ENCODE data around the gene ASB1. TPM values are rescaled to one million over a fixed set of nuclear protein-coding genes. Genes with fewer than 3 reads are reported as not detected.
A peak's percentile ranks its signal among the peaks of the same experiment; 100 is the strongest.

ASB1 gene
- polyA plus RNA-seq, result 11.8 to 16.7 TPM (median 13.0 TPM) in 3 replicates
- 7.1 TPM for polyA plus RNA-seq (2011; ENCODE audit: low read depth)
- polyA plus RNA-seq (2011; cell fraction: cytosol; rRNA removed), result 7.7 and 15.3 TPM in 2 replicates
- 26.1 and 32.2 TPM in 2 replicates for polyA plus RNA-seq (2011; cell fraction: nucleus; rRNA removed)
- polyA plus RNA-seq (2012; ENCODE audit: low replicate concordance), result 10.8 and 18.4 TPM in 2 replicates
- polyA minus RNA-seq, result 7.2 to 27.3 TPM (median 11.8 TPM) in 3 replicates
- polyA minus RNA-seq (2011; cell fraction: cytosol; rRNA and poly(A)+ RNA removed), result 11.5 TPM
- polyA minus RNA-seq (2011; cell fraction: nucleus; rRNA and poly(A)+ RNA removed), result 8.8 and 12.2 TPM in 2 replicates

GRCh38 chr2:238426568-238427434, at the start of gene ASB1:
TSS of gene ASB1 (plus strand) at chr2:238426927. CDS start at chr2:238427071, 144 bp downstream.
- peaks cover 2 to 3% of the 10 kb centered on the region in 2 experiments for H3K36me3 ChIP-seq (ENCODE audit: control insufficient read depth in 2 of 2, extremely low read depth in 1 of 2, insufficient read depth in 2 of 2, low read length in 2 of 2)
- peak within 1 kb of the TSS; percentile 85 for H2AFZ ChIP-seq (ENCODE audit: control insufficient read depth, low read length)
- H3K27me3 ChIP-seq (ENCODE audit: control insufficient read depth, extremely low read depth, insufficient read depth, low read length), result no peaks in the 10 kb centered on the region
- peaks cover 45% of the 10 kb centered on the region for H3K79me2 ChIP-seq (ENCODE audit: control insufficient read depth, insufficient read depth, low read length)
- DNase-seq (ENCODE audit: low read depth, low spot score), result peak; percentile 41
- dilution Hi-C loops (cut with MboI; ENCODE audit: extremely low pct_ligation_motif_present, low sequenced_read_pairs), result no loop called here
- H3K4me1 ChIP-seq (ENCODE audit: control insufficient read depth, extremely low read depth, insufficient read depth, low read length), result peaks cover 14% of the 10 kb centered on the region
- peak within 1 kb of the TSS; percentile 96 for H3K4me2 ChIP-seq (ENCODE audit: control insufficient read depth, extremely low read depth, insufficient read depth, low read depth, low read length)
- H3K9ac ChIP-seq (ENCODE audit: control insufficient read depth, extremely low read depth, insufficient read depth, low read length), result peak within 1 kb of the TSS; percentile 89
- no peaks in the 10 kb centered on the region for H4K20me1 ChIP-seq (ENCODE audit: control insufficient read depth, extremely low read depth, insufficient read depth, low read length)
- peak within 1 kb of the TSS; percentile 79 for H3K27ac ChIP-seq (ENCODE audit: control insufficient read depth, insufficient read depth, low read length)
- FAIRE-seq, result no peak
- no peaks in the 10 kb centered on the region for H3K9me3 ChIP-seq (ENCODE audit: control insufficient read depth, low read depth, low read length)
- TF ChIP-seq CTCF (optimal IDR thresholded peaks at IDR 0.05 in 1 of 3, IDR thresholded peaks at IDR 0.05 in 1 of 3, conservative IDR thresholded peaks at IDR 0.05 in 1 of 3; ENCODE audit: extremely low read depth in 1 of 3, insufficient read depth in 2 of 3, low read length in 3 of 3) (no peak), EZH2 (IDR thresholded peaks at IDR 0.05; ENCODE audit: low read length) (no peak)
- peak within 1 kb of the TSS; percentile 68 to 85 (median 71) for H3K4me3 ChIP-seq (ENCODE audit: control insufficient read depth in 2 of 3, extremely low read depth in 1 of 3, insufficient read depth in 2 of 3, low read depth in 1 of 3, low read length in 3 of 3)
- no peaks in the 10 kb centered on the region for H3K9me1 ChIP-seq (ENCODE audit: control insufficient read depth, extremely low read depth, insufficient read depth, low read length)

- no peak for DNase-seq (ENCODE audit: low read depth, low spot score)
- Histone ChIP-seq H3K27me3 (ENCODE audit: control insufficient read depth, extremely low read depth, insufficient read depth, low read length) (no peaks in the 10 kb centered on the region), H3K27ac (ENCODE audit: control insufficient read depth, insufficient read depth, low read length) (no peak overlapping the region), H3K36me3 (ENCODE audit: control insufficient read depth in 2 of 2, extremely low read depth in 1 of 2, insufficient read depth in 2 of 2, low read length in 2 of 2) (peaks cover 0 to 3% of the 10 kb centered on the region in 2 experiments), H3K79me2 (ENCODE audit: control insufficient read depth, insufficient read depth, low read length) (no peaks in the 10 kb centered on the region), H4K20me1 (ENCODE audit: control insufficient read depth, extremely low read depth, insufficient read depth, low read length) (no peaks in the 10 kb centered on the region), H3K9me1 (ENCODE audit: control insufficient read depth, extremely low read depth, insufficient read depth, low read length) (no peaks in the 10 kb centered on the region), H2AFZ (ENCODE audit: control insufficient read depth, low read length) (no peak overlapping the region), H3K4me3 (ENCODE audit: control insufficient read depth in 2 of 3, extremely low read depth in 1 of 3, insufficient read depth in 2 of 3, low read depth in 1 of 3, low read length in 3 of 3) (no peak overlapping the region), H3K9ac (ENCODE audit: control insufficient read depth, extremely low read depth, insufficient read depth, low read length) (no peak overlapping the region), H3K9me3 (ENCODE audit: control insufficient read depth, low read depth, low read length) (no peaks in the 10 kb centered on the region), H3K4me1 (ENCODE audit: control insufficient read depth, extremely low read depth, insufficient read depth, low read length) (peaks cover 24% of the 10 kb centered on the region), H3K4me2 (ENCODE audit: control insufficient read depth, extremely low read depth, insufficient read depth, low read depth, low read length) (no peak overlapping the region)
- TF ChIP-seq EZH2 (IDR thresholded peaks at IDR 0.05; ENCODE audit: low read length) (no peak), CTCF (optimal IDR thresholded peaks at IDR 0.05 in 1 of 3, IDR thresholded peaks at IDR 0.05 in 1 of 3, conservative IDR thresholded peaks at IDR 0.05 in 1 of 3; ENCODE audit: extremely low read depth in 1 of 3, insufficient read depth in 2 of 3, low read length in 3 of 3) (no peak)
- dilution Hi-C loops (cut with MboI; ENCODE audit: extremely low pct_ligation_motif_present, low sequenced_read_pairs), result no loop called here
- no peak for FAIRE-seq
Measured at GRCh38 chr2:238378230-238379095, 48.3 kb upstream of the ASB1 start.

Data from keratinocyte (primary cell).